MM.1S (cell line): ENCODE results near the gene GSG1.
"Not testable (repeated sequence)": the region's sequence is repeated elsewhere in the genome, so short reads cannot be mapped to it uniquely, and the experiment has no call there.

Experiments used
- DNase-seq: peaks from one replicate; pipeline ENCODE4 v3.0.0-alpha.2; 2015
- H2AFZ ChIP-seq: fragments of 300-600 bp; sonication (generic); 2 replicates; pipeline ENCODE4 v1.6.0; 2016; ENCODE audit warnings: antibody characterized with exemption, low read length
- H3F3A ChIP-seq: fragments of 300-600 bp; sonication (generic); 2 replicates; pipeline ENCODE4 v1.6.1; 2016; ENCODE audit warnings: mild to moderate bottlenecking, antibody characterized with exemption, low read length, moderate library complexity, mixed read lengths; ENCODE audit not compliant: insufficient read depth
- H3K27ac ChIP-seq: fragments of 300-600 bp; sonication (generic); 2 replicates; pipeline ENCODE4 v1.5.1; 2016; ENCODE audit warnings: mild to moderate bottlenecking, low read length
- H3K27me3 ChIP-seq: fragments of 300-600 bp; sonication (generic); replicated peaks from 2 replicates; pipeline ENCODE4 v1.6.0; 2016; ENCODE audit warnings: low read length; ENCODE audit not compliant: insufficient read depth
- H3K36me3 ChIP-seq: fragments of 300-600 bp; sonication (generic); replicated peaks from 2 replicates; pipeline ENCODE4 v1.6.1; 2016; ENCODE audit warnings: mild to moderate bottlenecking, low read length, mixed read lengths; ENCODE audit not compliant: insufficient read depth
- H3K4me1 ChIP-seq: fragments of 300-600 bp; sonication (generic); 2 replicates; pipeline ENCODE4 v1.6.1; 2016; ENCODE audit warnings: low read length, mixed read lengths
- H3K4me2 ChIP-seq: fragments of 300-600 bp; sonication (generic); 2 replicates; pipeline ENCODE4 v1.6.0; 2016; ENCODE audit warnings: low read depth, low read length
- H3K4me3 ChIP-seq: fragments of 300-600 bp; sonication (generic); 2 replicates; pipeline ENCODE4 v1.5.1; 2016; ENCODE audit warnings: low read length, mixed read lengths
- H3K79me2 ChIP-seq: fragments of 300-600 bp; sonication (generic); 2 replicates; pipeline ENCODE4 v1.6.1; 2016; ENCODE audit warnings: mixed run types, low read length, mixed read lengths
- H3K9ac ChIP-seq: fragments of 300-600 bp; sonication (generic); 2 replicates; pipeline ENCODE4 v1.6.1; 2016; ENCODE audit warnings: low read length, mixed read lengths
- H3K9me2 ChIP-seq: fragments of 300-600 bp; sonication (generic); replicated peaks from 2 replicates; pipeline ENCODE4 v1.6.1; 2016; ENCODE audit warnings: mild to moderate bottlenecking, low read length, mixed read lengths; ENCODE audit not compliant: insufficient read depth
- H3K9me3 ChIP-seq: fragments of 300-600 bp; sonication (generic); replicated peaks from 2 replicates; pipeline ENCODE4 v1.6.1; 2016; ENCODE audit warnings: mild to moderate bottlenecking, low read length, mixed read lengths; ENCODE audit not compliant: insufficient read depth
- H4K20me1 ChIP-seq: fragments of 300-600 bp; sonication (generic); 2 replicates; pipeline ENCODE4 v1.6.1; 2016; ENCODE audit warnings: mild to moderate bottlenecking, low read length, moderate library complexity, mixed read lengths; ENCODE audit not compliant: insufficient read depth
- CTCF ChIP-seq: fragments of 300-600 bp; sonication (generic); IDR thresholded peaks from 2 replicates; pipeline ENCODE4 v1.5.1; 2016; ENCODE audit warnings: antibody characterized with exemption, low read length, mixed read lengths
- EZH2 ChIP-seq: fragments of 300-600 bp; sonication (generic); optimal IDR thresholded peaks from 2 replicates; pipeline ENCODE3; 2017; ENCODE audit warnings: low read depth, mild to moderate bottlenecking, antibody characterized with exemption, low read length, mixed read lengths
- EZH2phosphoT487 ChIP-seq: fragments of 300-600 bp; sonication (generic); IDR thresholded peaks from 2 replicates; pipeline ENCODE4 v1.6.1; 2018; ENCODE audit warnings: antibody characterized with exemption, low read length

GSG1 gene

GRCh38 chr12:13087766-13088165 is 15.7 kb downstream of the GSG1 start:
- H3F3A ChIP-seq: no peaks in the 10 kb centered on the region
- no peaks in the 10 kb centered on the region for H3K36me3 ChIP-seq
- H3K79me2 ChIP-seq: no peaks in the 10 kb centered on the region
- no peak for DNase-seq
- no peak overlapping the region for H3K4me2 ChIP-seq
- no peaks in the 10 kb centered on the region for H3K27me3 ChIP-seq
- H2AFZ ChIP-seq: no peak overlapping the region
- TF ChIP-seq EZH2phosphoT487 (no peak), CTCF (no peak), EZH2 (no peak)
- no peak overlapping the region for H3K9ac ChIP-seq
- H3K9me2 ChIP-seq: no peaks in the 10 kb centered on the region
- H3K4me3 ChIP-seq: no peak overlapping the region
- H3K9me3 ChIP-seq: no peaks in the 10 kb centered on the region
- H3K27ac ChIP-seq: no peak overlapping the region
- no peaks in the 10 kb centered on the region for H4K20me1 ChIP-seq
- H3K4me1 ChIP-seq: peaks cover 28% of the 10 kb centered on the region

- no peaks in the 10 kb centered on the region for H3K9me2 ChIP-seq
- no peaks in the 10 kb centered on the region for H3F3A ChIP-seq
- H3K27me3 ChIP-seq: no peaks in the 10 kb centered on the region
- no peak overlapping the region for H3K4me2 ChIP-seq
- no peak overlapping the region for H3K4me3 ChIP-seq
- H2AFZ ChIP-seq: no peak overlapping the region
- DNase-seq: no peak
- no peaks in the 10 kb centered on the region for H3K36me3 ChIP-seq
- TF ChIP-seq CTCF (no peak), EZH2 (no peak), EZH2phosphoT487 (no peak)
- no peaks in the 10 kb centered on the region for H4K20me1 ChIP-seq
- H3K4me1 ChIP-seq: peaks cover 22% of the 10 kb centered on the region
- H3K9ac ChIP-seq: no peak overlapping the region
- H3K27ac ChIP-seq: no peak overlapping the region
- H3K79me2 ChIP-seq: no peaks in the 10 kb centered on the region
- no peaks in the 10 kb centered on the region for H3K9me3 ChIP-seq
Measured at GRCh38 chr12:13085968-13086686, 17.3 kb downstream of the GSG1 start.

GRCh38 chr12:13084898-13085640 is 18.4 kb downstream of the GSG1 start:
- H3K27me3 ChIP-seq: no peaks in the 10 kb centered on the region
- H3K27ac ChIP-seq: no peak overlapping the region
- no peak overlapping the region for H3K4me3 ChIP-seq
- DNase-seq: no peak
- peaks cover 15% of the 10 kb centered on the region for H3K4me1 ChIP-seq
- H2AFZ ChIP-seq: no peak overlapping the region
- no peaks in the 10 kb centered on the region for H3K79me2 ChIP-seq
- no peak overlapping the region for H3K9ac ChIP-seq
- TF ChIP-seq EZH2 (no peak), CTCF (no peak), EZH2phosphoT487 (no peak)
- no peaks in the 10 kb centered on the region for H3K9me2 ChIP-seq
- H4K20me1 ChIP-seq: no peaks in the 10 kb centered on the region
- H3K36me3 ChIP-seq: no peaks in the 10 kb centered on the region
- no peak overlapping the region for H3K4me2 ChIP-seq
- H3F3A ChIP-seq: no peaks in the 10 kb centered on the region
- H3K9me3 ChIP-seq: no peaks in the 10 kb centered on the region

- H4K20me1 ChIP-seq, H3K9ac ChIP-seq, H3K79me2 ChIP-seq, H3K9me2 ChIP-seq, H3K9me3 ChIP-seq, H3K27me3 ChIP-seq, H3K27ac ChIP-seq, H3K4me3 ChIP-seq, H3F3A ChIP-seq, DNase-seq, H3K4me2 ChIP-seq, H3K4me1 ChIP-seq, H2AFZ ChIP-seq, H3K36me3 ChIP-seq: not testable (repeated sequence)
Measured at GRCh38 chr12:13083638-13084037, 19.8 kb downstream of the GSG1 start.
